SU-DHL-6 (cell line): Measurements from ENCODE around the gene CLTCL1.

Source experiments
- H2AFZ ChIP-seq: fragments of 200-600 bp; sonication (generic); 2 replicates; pipeline ENCODE4 v1.6.1; 2014; ENCODE audit warnings: low read depth, mild to moderate bottlenecking, moderate library complexity, mixed read lengths, antibody characterized with exemption, low read length; ENCODE audit not compliant: severe bottlenecking
- H3F3A ChIP-seq: fragments of 200-600 bp; shearing (Covaris generic); 2 replicates; pipeline ENCODE4 v1.6.0; 2016; ENCODE audit warnings: antibody characterized with exemption, mild to moderate bottlenecking; ENCODE audit not compliant: insufficient read depth
- H3K27ac ChIP-seq: fragments of 200-600 bp; sonication (generic); 2 replicates; pipeline ENCODE4 v1.5.1; 2016; ENCODE audit warnings: low read depth, mild to moderate bottlenecking, low read length, moderate library complexity, mixed read lengths
- H3K27me3 ChIP-seq: fragments of 200-600 bp; sonication (generic), shearing (Covaris generic); 2 replicates; pipeline ENCODE4 v1.6.0; 2014; ENCODE audit warnings: mild to moderate bottlenecking, low read length
- H3K36me3 ChIP-seq: fragments of 200-600 bp; sonication (generic); 2 replicates; pipeline ENCODE4 v1.6.1; 2014; ENCODE audit warnings: mild to moderate bottlenecking, low read length, mixed read lengths
- H3K4me2 ChIP-seq: fragments of 300-600, 200-600 bp; shearing (Covaris generic), sonication (generic); 2 replicates; pipeline ENCODE4 v1.6.0; 2014; ENCODE audit warnings: low read length, low read depth, mild to moderate bottlenecking; ENCODE audit not compliant: poor library complexity, severe bottlenecking
- H3K4me3 ChIP-seq: fragments of 200-600 bp; sonication (generic); 2 replicates; pipeline ENCODE4 v1.5.1; 2014; ENCODE audit warnings: antibody characterized with exemption, low read length, mild to moderate bottlenecking, mixed read lengths; ENCODE audit not compliant: insufficient read depth, poor library complexity, severe bottlenecking
- H3K79me2 ChIP-seq: fragments of 200-600 bp; sonication (generic); 2 replicates; pipeline ENCODE4 v1.6.1; 2014; ENCODE audit warnings: mild to moderate bottlenecking, low read length, moderate library complexity; ENCODE audit not compliant: insufficient read depth
- H3K9ac ChIP-seq: fragments of 200-600 bp; sonication (generic); 2 replicates; pipeline ENCODE4 v1.7.0; 2014; ENCODE audit warnings: mild to moderate bottlenecking, low read length
- H3K9me2 ChIP-seq: fragments of 200-600 bp; sonication (generic); replicated peaks from 2 replicates; pipeline ENCODE4 v1.6.1; 2014; ENCODE audit warnings: low read length; ENCODE audit not compliant: insufficient read depth
- H3K9me3 ChIP-seq: fragments of 200-600 bp; sonication (generic); 2 replicates; pipeline ENCODE4 v1.6.1; 2014; ENCODE audit warnings: low read length, mixed read lengths; ENCODE audit not compliant: insufficient read depth
- H4K20me1 ChIP-seq: fragments of 200-600 bp; sonication (generic); 2 replicates; pipeline ENCODE4 v1.6.1; 2014; ENCODE audit warnings: low read depth, mild to moderate bottlenecking, antibody characterized with exemption, low read length, moderate library complexity, mixed read lengths
- EZH2phosphoT487 ChIP-seq: fragments of 200-600 bp; sonication (generic), shearing (Covaris generic); conservative IDR thresholded peaks from 2 replicates; pipeline ENCODE4 v1.6.1; 2018; ENCODE audit warnings: mild to moderate bottlenecking, antibody characterized with exemption, low read length, moderate library complexity, mixed read lengths
- TF ChIP-seq, protein P1 (sequence below): fragments of 200-600 bp; sonication (generic); IDR thresholded peaks from one replicate; pipeline ENCODE4 v1.5.1; 2017; ENCODE audit warnings: antibody characterized with exemption, mild to moderate bottlenecking, low read length, moderate library complexity; ENCODE audit not compliant: insufficient read depth, poor library complexity, severe bottlenecking

Gene CLTCL1

DNA sequence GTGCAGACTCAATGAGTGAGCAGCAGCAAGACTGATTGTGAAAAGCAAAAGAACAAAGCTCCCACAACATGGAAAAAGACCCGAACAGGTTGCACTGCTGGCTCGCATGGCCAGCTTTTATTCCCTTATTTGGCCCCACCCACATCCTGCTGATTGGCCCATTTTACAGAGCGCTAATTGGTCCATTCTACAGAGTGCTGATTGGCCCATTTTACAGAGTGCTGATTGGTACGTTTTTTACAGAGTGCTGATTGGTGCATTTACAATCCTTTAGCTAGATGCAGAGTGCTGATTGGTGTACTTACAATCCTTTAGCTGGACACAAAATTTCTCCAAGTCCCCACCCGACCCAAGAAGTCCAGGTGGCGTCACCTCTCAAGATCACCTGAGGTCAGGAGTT, 97.6 kb downstream of the CLTCL1 start:
- no peaks in the 10 kb centered on the region for H3K79me2 ChIP-seq
- H3K36me3 ChIP-seq: no peaks in the 10 kb centered on the region
- no peak overlapping the region for H2AFZ ChIP-seq
- H4K20me1 ChIP-seq: no peaks in the 10 kb centered on the region
- H3K27ac ChIP-seq: no peak overlapping the region
- H3K4me2 ChIP-seq: no peak overlapping the region
- no peak for TF ChIP-seq EZH2phosphoT487
- TF ChIP-seq, protein P1, sequence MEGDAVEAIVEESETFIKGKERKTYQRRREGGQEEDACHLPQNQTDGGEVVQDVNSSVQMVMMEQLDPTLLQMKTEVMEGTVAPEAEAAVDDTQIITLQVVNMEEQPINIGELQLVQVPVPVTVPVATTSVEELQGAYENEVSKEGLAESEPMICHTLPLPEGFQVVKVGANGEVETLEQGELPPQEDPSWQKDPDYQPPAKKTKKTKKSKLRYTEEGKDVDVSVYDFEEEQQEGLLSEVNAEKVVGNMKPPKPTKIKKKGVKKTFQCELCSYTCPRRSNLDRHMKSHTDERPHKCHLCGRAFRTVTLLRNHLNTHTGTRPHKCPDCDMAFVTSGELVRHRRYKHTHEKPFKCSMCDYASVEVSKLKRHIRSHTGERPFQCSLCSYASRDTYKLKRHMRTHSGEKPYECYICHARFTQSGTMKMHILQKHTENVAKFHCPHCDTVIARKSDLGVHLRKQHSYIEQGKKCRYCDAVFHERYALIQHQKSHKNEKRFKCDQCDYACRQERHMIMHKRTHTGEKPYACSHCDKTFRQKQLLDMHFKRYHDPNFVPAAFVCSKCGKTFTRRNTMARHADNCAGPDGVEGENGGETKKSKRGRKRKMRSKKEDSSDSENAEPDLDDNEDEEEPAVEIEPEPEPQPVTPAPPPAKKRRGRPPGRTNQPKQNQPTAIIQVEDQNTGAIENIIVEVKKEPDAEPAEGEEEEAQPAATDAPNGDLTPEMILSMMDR: no peak
- H3K9me2 ChIP-seq: no peaks in the 10 kb centered on the region
- H3K4me3 ChIP-seq: no peak overlapping the region
- no peaks in the 10 kb centered on the region for H3K9me3 ChIP-seq
- no peaks in the 10 kb centered on the region for H3F3A ChIP-seq
- no peak overlapping the region for H3K9ac ChIP-seq
- no peaks in the 10 kb centered on the region for H3K27me3 ChIP-seq

DNA sequence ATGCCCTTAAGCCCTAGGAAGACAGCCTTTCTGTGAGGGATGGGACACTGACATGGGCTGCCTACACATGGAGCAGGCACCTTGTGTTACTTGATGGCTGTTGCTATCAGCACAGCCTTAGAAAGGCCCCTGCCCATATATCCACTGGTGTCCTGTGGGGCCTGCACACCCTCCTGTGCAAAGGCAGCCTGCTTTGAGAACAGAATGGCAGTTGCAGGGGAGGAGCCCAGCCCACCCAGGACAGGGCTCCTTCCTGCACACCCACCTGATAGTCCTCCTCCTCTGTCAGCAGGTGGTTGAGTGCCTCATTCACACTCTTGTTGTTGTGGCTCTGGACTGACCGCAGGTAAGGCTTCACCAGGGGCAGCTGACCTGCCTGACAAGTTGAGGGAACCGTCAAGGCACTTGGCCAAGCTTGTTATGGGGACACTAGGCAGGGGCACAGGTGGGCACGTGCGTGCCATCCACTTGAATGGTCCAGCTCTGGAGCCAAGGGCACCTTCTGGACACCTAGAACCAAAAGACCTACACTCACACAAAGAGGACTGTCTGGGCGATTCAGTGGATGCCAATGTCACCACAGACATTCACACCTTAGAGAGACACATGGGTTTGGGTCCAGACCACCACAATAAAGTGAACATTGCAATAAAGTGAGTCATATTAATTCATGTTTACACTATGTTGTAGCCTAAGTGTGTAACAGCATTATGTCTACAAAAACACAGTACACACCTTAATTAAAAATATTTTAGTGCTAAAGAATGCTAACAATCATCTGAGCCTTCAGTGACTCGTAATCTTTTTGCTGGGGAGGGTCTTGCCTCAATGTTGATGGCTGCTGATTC, 103.6 kb downstream of the CLTCL1 start:
- Histone ChIP-seq H3K27ac (no peak overlapping the region), H3K9ac (no peak overlapping the region), H3K9me2 (no peaks in the 10 kb centered on the region), H3K79me2 (no peaks in the 10 kb centered on the region), H3K4me2 (no peak overlapping the region), H3K27me3 (no peaks in the 10 kb centered on the region), H4K20me1 (no peaks in the 10 kb centered on the region), H3K4me3 (no peak overlapping the region), H2AFZ (no peak overlapping the region), H3K9me3 (no peaks in the 10 kb centered on the region), H3F3A (no peaks in the 10 kb centered on the region), H3K36me3 (no peaks in the 10 kb centered on the region)
- TF ChIP-seq EZH2phosphoT487: no peak
- TF ChIP-seq, protein P1: no peak

DNA sequence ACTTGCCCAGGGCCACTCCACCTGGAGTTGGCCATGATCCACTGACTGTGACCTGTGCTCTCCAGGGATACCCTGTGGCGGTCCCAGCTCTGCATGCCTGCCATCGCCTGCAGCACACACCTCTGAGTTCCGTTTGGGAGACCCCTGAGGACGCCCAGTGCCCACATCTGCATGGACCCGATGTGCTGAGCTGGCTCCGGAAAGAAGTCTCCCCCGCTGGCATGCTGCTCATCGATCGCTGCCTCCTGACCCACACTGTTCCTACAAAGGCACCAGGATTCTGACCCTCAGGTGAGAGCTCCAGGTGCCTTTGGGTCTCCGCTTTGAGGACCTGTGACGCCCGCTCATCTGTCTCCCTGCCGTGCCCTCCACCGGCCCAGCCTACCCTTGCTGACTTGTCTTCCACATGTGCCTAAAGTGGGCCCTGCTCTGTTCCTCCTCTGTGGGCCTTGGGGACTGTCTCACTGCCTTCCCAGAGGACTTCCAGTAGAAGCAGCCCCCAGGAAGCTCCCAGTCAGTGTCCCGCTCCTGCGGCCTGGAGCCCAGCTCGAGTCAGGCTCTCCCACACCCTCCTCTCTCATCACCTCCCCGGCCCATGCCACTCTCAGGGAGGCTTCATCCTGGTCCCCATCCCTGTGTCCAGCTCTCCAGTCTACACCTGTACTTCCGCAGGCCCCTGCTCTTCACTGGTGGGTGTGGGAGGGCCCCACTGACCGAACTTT, 107.1 kb downstream of the CLTCL1 start:
- Histone ChIP-seq H4K20me1 (no peaks in the 10 kb centered on the region), H3K27me3 (no peaks in the 10 kb centered on the region), H3K9me2 (no peaks in the 10 kb centered on the region), H3F3A (no peaks in the 10 kb centered on the region), H3K36me3 (no peaks in the 10 kb centered on the region), H3K4me3 (no peak overlapping the region), H3K9me3 (no peaks in the 10 kb centered on the region), H3K79me2 (no peaks in the 10 kb centered on the region), H3K27ac (no peak overlapping the region), H3K4me2 (no peak overlapping the region), H3K9ac (no peak overlapping the region), H2AFZ (no peak overlapping the region)
- TF ChIP-seq, protein P1: no peak
- no peak for TF ChIP-seq EZH2phosphoT487
